ELR (cell line): ENCODE data around the gene ARPC3.
A peak's percentile ranks its signal among the peaks of the same experiment; 100 is the strongest.
"Not testable (repeated sequence)": the region's sequence is repeated elsewhere in the genome, so short reads cannot be mapped to it uniquely, and the experiment has no call there.

Experiments used
- DNase-seq: peaks from one replicate; pipeline ENCODE4 v3.0.0-alpha.2; 2015; ENCODE audit warnings: low read depth

ARPC3 gene

GRCh38 chr12:110417113-110417512, 33.0 kb downstream of the ARPC3 start:
- DNase-seq: not testable (repeated sequence)

- peak; percentile 47 for DNase-seq
Measured at GRCh38 chr12:110410086-110410485, 40.1 kb downstream of the ARPC3 start.

- DNase-seq: not testable (repeated sequence)
Measured at GRCh38 chr12:110405126-110405662, 44.9 kb downstream of the ARPC3 start.

- peak; percentile 88 for DNase-seq
Measured at GRCh38 chr12:110403976-110404682, 46.0 kb downstream of the ARPC3 start.

GRCh38 chr12:110403146-110403975, 46.8 kb downstream of the ARPC3 start, which contains the start of gene ANAPC7:
ANAPC7 (minus strand) TSS chr12:110403708; CDS start chr12:110403627, 81 bp downstream.
- DNase-seq: peak; percentile 93
